ENCODE data around the gene CPNE4.

Gene CPNE4

DNA sequence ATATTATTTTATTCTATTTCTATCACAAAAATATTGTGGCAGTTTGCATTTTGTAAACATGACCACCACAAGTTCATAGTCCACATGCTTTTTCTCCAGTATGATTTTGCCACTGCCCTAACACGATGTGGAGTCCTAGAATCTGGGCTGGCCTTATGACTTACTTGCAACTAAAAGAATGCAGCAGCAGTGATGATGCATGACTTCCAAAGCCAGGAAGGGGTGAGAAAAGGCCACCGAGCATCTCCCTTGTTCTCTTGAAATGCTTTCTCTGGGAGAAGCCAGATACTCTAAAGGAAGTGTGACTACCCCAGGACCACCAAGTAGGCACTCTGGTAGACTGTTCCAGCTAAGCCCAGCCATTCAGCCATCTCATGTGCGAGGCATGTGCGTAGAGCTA lies 340.4 kb downstream of the CPNE4 start:
- DNase-seq (ENCODE audit: low spot score) = no peak

DNA sequence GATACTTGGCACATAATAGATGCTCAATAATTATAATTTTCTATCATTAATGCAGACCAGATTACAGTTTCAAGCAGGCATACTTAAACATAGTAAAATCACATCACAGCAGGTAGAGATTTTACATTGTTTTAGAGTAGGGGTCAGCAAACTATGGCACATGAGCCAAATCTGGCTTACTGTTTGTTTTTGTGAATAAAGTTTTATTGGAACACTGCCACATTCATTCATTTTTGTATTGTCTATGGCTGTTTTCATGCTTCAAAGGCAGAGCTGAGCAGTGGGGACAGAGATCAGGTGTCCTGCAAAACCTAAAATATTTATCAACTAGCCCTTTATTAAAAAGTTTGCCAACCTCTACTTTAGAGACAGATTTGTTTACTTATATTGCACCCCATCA lies 342.5 kb downstream of the CPNE4 start:
- no peak for DNase-seq (ENCODE audit: low spot score)

DNA sequence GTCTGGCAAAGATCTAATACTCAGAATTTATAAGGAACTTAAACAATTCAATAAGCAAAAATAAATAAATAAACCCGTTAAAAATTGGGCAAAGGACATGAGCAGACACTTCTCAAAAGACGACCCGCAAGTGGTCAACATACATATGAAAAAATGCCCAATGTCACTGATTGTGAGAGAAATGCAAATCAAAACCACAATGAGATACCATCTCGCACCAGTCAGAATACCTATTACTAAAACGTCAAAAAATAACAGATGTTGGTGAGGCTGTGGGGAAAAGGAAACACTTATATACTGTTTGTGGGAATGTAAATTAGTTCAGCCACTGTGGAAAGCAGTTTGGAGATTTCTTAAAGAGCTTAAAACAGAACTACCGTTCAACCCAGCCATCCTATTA lies 344.0 kb downstream of the CPNE4 start:
- DNase-seq (ENCODE audit: low spot score) = no peak

DNA sequence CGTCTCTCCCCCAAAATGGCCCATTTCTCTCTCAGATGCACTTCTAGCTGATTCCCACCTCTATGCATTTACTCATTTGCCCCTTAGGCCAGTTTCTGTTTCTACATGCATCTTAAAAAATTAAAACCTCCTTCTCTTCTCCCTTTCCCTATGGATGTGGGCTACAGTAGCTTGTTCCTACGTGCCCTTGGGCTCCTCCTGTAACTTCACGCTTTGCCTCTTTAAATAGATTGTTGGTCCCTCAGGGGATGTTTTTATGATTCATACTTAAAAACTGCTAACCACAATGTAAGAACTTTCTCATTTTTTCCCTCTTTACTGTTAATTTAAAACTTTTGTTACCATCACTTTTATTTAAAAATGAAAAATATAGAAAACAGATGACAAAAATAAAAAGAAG lies 346.4 kb downstream of the CPNE4 start:
- DNase-seq (ENCODE audit: low spot score) = no peak

DNA sequence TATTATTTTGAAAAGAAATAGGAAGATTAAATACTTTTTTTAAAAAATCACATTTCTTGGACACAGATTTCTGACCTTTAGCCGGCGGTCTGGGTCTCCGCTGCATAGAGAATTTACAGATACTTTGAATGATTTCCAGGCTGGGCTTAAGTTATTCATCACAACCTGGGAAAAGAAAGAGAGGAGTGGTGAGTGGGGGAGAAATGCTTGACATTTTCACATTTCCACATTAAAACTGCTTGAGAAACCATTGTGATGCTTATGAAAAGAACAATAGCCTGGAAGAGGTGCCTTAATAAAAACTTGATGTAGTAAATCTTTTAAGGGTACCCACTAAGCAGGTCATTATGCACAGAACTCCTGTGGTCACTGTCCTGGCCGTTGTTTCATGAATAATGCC lies 365.2 kb downstream of the CPNE4 start:
- DNase-seq (ENCODE audit: low spot score) = no peak

DNA sequence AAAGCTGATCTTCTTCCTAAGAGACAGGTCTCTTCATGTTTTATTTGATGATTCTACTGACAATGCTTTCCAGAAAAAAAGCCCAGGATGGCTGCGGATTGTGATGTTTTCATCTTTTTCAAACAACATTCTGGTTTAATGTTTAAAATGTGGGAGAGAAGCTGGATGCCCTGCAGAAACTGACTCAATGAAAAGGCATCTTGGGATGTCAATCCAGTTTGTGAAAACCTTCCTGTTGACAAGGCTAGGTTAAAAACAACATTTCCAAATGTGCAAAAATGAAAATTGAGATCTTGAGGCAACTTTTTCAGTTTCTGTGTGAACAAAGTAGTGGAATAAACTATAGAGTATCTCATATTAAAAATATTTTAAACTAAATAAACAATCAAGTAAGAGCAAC lies 376.0 kb downstream of the CPNE4 start:
- DNase-seq (ENCODE audit: low spot score) = no peak

DNA sequence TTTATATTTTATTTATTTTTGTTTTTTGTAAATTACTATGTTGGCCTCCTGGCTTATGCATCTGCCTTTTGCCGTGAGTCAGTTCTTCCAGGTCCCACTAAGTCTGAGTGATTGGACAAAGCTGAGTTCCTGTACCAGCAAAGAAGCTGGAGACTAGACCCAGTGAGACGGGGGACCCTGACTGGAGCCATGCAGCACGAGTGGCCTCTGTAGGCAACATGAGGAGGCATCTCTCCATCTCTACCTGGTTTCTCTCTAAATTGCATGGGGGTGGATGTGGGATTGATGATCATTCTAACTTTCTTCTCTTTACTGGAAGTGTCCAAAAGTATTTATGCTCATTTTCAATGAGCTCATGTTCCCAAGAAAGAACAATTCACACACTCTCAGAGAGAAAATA lies 376.7 kb downstream of the CPNE4 start:
- no peak for DNase-seq (ENCODE audit: low spot score)

DNA sequence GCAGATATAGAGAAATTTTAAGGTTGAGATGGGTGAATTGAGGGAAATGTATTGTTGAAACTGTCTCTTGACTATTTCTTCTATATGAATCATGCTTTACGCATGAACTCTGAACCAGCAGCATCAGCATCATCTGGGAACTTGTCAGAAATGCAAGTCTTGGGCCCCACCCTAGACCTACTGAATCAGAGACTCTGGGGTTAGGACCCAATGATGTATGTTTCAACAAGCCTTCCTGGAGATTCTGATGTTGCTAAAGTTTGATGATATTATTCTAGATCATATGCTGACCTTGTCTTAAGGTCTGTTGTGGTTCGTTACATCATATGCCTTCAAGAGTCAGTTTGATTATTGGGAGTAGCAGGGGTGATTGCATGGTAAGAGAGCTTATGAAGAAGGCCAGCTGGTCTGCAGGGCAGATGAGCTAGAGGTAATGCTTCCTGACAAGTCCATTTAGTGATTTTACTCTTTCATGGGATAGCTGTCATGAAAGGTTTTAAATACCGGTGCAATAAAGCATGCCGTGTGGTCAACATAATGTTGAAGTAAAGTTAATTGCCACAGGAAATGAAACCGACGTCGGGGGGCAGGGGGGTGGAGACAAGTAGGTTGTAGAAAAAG lies 379.6 kb downstream of the CPNE4 start:
- DNase-seq (ENCODE audit: low spot score) = no peak

DNA sequence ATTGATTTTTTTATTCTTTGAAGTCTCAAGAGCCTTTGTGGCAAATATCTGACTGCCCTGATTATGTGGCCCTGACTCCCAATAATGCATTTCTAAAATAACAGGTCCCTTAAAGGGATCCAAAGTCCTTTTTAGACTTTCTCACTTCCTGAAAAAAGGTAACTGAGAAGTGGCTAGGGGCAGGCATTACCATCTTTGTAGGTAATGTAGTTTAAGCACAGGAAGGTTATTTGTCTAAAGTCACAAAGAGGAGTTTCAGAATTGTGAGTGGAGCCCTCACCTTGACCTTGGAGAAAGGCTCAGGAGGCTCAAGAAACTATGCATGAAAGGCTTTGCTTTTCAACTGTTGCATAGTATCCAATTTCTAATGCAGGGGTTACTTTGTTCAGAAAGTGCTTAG lies 389.2 kb downstream of the CPNE4 start:
- no peak for DNase-seq (ENCODE audit: low spot score)

DNA sequence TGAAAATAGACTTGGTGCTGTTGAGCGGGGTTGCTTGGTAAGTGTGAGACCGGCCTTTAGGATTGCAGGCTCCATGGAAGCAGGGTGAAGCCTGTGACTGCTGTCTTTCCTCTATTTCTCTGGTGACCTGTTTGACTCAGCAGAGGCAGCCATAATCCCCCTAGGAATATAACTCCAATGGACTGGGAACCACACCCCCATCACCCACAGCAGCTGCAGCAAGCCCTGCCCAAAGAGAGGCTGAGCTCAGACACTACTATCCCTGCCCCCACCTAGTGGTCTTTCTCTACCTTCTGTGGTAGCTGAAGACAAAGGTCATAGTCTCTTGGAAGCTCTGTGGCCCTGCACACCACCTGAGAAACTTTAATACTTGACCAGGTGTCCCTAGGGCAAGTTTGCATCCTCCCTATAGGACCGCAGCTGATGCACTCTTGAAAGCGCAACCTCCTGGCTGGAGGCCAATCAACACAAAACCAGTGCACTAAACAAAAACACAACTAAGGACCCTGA lies 398.5 kb downstream of the CPNE4 start:
- DNase-seq (ENCODE audit: low spot score) = no peak

DNA sequence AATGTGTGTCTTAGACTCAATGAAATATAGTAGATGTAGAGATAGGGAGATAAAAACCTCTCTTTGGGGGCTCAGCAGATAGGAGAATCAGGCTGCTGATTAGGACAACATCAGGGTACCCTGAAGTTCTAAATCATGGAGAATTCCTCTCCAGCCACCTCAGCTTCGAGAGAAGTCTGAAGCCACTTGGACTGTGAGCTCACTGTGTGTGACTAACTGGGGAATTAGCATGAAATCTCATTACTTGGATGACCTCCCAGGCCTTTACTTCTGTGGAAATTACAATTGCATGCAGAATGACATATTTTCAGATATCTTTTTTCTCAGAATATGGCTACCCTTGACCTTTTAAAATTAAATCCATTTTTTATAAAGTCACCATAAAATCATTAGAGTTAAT lies 404.0 kb downstream of the CPNE4 start:
- DNase-seq (ENCODE audit: low spot score) = no peak

DNA sequence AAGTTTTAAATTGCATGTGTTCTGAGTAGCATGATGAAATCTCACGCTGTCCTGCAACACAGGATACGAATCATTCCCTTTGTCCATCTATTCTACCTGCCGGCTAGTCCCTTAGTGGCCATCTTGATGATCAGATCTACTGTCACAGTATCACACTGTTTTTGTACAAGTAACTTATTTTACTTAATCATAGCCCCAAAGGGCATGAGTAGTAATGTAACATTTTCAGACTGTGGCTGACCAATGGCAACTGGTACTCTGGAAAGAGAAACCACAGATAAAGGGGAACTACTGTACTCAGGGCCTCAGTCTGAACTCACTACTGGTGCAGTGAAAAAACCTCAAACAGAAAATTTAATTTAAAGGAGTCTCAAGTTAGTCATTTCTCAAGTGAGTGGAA lies 404.7 kb downstream of the CPNE4 start:
- DNase-seq (ENCODE audit: low spot score) = no peak

DNA sequence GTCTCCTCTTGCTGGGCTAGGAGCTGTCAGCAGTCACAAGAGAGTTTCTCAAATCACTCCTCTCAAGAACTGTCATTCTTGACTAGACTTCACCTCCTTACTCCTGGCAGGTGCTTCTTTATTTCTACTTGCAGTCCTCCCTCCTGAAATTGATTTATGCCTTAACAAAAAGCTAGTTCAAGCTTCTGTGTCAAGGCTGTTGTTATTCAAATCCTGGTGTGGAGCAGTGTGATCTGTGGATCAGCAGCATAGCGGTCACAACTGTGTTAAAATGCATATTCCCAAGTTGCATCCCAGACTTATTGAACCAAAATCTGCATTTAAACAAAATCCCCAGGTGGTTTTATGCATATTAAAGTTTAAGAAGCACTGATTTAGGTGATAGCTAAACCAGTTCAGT lies 411.4 kb downstream of the CPNE4 start:
- no peak for DNase-seq (ENCODE audit: low spot score)

DNA sequence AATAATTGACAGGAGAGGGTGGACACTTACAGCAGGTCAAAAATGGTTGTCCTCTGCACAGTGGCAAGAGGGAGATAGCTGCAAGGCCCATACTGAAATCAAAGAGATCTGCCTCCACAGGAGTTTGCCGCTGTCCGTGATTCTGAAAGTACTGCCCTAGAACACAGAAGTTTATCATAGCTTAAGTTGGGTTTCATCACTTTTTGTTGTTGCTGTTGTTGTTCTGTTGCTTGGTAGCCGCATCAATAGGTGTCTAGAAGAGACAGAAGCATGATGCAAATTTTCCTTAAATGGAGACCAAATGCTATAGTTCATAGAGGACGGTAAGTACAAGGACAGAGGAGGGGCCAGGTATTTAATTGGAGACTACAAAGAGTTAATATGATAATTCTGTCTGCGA lies 412.1 kb downstream of the CPNE4 start:
- DNase-seq (ENCODE audit: low spot score) = no peak

DNA sequence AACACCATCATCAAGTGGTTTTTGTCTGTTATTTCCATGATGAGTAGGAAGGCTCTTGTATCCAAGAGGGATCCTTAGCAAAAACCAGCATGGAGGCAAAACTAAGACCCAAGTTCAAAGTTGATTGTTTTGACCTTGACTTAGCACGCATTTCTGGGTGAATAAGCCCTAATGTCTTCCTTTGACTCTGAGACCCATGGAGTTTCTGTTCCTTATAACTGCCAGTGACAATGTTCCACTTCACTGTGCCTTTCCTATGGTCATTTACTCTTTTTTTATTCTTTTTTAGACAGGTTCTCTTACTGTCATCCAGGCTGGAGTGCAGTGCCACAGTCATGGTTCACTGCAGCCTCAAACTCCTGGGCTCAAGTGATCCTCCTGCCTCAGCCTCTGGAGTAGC lies 413.8 kb downstream of the CPNE4 start:
- DNase-seq (ENCODE audit: low spot score) = no peak

DNA sequence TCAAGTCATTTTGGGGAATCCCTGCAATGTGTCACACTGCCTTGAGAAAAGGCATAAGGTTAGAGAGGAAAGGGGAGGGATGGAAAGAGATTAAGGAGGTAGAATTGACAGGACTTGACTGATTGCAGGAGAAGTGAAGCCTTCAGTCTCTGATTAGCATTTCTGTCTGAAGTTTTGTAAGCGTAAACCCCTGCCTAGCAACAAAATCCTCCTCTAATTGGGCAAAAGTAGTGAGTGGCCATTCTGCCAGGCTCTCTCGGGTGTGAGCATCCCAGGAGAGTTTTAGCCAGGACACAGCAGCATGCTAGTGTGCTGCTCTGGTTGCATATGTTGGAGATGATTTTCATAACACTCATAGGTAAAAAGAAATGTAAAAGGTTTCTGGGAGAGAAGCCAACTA lies 415.0 kb downstream of the CPNE4 start:
- no peak for DNase-seq (ENCODE audit: low spot score)

DNA sequence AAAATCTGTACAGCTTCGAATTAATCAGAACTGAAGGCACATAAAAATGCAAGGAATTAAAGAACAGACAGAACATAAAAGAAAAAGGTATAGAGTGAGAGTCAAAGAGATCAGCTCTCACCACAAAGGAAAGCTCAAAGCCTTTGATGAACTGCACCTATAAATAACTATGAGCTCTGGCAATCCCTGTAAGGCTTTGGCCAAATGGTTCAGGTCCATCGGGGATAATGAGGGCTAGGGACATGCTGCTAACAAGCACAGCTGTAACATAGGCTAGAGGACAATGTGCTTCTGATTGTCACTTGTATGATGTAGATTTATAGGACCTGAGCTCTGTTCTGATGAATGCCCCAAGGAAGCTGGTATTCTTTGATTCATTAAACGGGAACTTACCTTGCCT lies 418.1 kb downstream of the CPNE4 start:
- no peak for DNase-seq (ENCODE audit: low spot score)

DNA sequence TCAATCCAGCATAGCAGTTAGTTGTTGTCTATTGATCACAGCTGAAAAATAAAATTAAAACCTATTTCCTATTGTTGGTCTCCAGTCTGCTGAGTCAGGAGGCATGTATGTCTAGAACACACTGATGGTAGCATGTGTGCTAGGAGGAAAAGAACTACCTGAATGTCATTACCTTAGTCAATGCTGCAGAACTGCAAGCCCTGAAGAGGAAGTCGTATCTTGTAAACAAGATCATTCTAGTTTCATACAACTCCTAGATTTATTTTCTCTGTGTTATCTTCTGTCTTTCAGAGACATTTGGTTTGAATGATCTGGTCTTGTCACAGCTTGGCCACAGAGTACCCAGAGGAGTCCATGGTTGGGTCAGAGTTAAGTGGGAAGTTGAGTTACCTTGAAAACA lies 422.1 kb downstream of the CPNE4 start:
- no peak for DNase-seq (ENCODE audit: low spot score)

DNA sequence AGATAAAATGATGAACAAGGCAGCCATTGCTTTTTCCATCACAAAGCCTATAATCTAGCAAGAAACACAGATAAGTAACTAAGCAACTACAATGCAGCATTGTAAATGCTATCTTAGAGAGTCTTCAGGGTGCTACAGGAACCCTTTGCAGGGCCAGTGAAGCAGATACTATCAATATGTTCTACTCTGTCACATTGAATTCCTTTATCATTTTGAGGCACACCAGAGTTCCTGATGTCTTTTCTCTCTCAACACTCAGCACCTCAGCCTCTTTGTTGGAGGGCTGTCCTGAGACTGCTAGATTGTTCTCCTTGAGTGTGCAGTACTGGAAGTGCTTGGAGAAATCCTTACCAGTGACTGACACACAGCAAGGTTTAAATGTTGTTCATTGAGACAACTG lies 424.6 kb downstream of the CPNE4 start:
- DNase-seq (ENCODE audit: low spot score) = no peak

DNA sequence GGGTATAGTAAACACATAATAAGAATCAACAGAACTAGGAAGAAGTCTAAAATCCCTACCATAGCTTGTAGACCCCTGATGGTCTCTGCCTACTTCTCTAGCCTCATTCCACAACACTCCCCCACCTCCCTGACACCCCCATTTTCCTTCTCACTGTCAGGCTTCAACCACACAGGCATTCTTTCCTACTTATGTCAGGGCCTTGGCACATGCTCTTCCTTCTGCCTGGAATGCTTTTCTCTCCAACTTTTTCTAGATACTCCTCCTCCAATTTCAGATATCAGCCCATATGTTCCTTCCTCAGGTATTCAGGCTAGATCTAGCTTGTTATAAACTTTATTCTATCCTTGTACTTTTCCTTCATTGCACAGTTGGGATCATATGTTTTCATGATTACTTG lies 426.1 kb downstream of the CPNE4 start:
- no peak for DNase-seq (ENCODE audit: low spot score)

DNA sequence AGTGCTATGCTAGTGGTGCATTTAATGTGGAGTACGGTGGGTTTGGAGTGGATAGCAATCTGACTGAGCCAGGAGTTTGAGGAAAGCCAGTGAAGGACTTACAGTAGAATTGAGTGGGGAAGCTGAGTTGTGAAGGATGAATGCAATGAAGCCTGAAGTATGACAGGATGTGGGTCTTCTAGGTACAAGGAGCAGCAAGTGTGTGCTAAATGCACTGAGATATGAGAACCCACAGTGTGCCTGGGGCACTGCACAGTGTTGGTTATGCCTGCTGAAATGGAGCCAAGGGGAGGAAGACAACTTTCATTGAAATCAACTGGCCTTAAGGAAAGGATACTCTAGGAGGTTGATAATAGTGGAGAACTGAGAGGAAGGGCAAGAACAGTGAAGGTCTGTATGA lies 426.5 kb downstream of the CPNE4 start:
- no peak for DNase-seq (ENCODE audit: low spot score)

DNA sequence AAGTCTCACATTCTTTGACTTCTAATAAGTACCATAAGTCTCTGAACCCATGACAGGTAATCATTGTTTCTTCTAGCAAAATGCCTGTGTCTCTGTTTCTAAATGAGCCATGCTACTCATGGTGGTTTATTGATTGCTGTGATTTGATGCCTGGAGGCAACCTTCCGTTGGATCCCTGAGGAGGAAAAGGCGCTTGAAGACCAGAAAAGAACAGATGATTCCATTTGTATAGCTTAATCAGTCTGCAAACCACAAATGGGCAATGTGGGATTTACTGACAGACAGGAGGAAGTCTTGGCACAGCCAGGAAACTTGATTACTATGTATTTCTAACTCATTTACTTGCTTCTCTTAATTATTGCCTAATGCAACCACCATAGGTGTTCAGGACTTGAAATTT lies 428.9 kb downstream of the CPNE4 start:
- DNase-seq (ENCODE audit: low spot score) = no peak

DNA sequence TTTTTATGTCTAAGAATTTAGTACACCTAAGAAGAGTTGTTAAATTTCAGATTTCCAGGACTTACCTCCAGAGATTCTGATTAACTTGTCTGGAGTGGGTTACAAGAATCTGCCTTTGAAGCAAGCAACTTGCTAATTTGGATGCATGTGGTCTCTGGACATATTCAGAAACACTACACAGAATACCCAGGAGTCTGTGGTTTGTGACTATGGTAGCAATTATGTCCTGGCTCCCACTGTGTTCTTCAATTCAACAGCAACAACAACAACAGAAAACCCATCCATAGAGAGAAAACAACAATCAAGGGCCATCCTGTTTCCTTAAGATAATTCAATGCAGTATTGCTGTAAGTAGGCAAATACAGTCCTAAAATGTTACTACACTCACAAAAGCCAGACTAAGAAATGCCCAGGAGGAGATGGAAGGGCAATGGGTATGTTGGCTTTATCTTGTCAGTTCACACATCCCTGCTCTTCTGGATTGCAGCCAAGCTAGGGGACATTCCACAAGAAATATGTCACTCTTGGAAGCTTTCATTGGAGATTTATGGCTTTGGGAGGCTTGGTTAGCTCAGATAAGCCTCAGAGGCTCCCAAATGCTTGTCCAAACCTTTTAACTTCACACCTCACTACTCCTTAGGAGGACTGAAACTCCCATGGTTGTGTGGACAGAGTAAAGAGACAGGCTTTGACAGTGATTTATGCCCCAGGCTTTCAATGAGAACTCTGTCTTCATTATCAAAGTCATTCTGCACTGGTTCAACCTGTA lies 432.6 kb downstream of the CPNE4 start:
- DNase-seq (ENCODE audit: low spot score) = no peak

DNA sequence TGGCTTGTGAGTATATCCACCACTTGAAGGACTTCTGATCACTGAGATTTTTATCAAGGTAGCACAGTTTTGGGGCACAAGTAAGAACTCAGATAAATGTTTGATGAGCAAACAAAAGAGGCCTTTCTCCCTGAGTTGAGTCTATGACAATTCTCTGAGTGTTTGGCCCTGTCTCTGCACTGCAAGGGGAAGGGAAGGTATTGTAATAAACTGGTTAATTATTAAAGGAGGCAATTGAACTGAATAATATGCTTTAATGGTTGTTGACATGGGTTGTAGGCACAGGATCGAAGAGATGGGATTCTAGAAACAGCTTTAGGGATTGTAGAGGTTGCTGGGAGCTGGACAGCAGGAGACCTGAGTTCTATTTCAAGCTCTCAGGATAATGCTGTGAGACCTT lies 437.0 kb downstream of the CPNE4 start:
- DNase-seq (ENCODE audit: low spot score) = no peak
